ENCODE results near the gene PITPNM1. TPM values are rescaled to one million over a fixed set of nuclear protein-coding genes. Genes with fewer than 3 reads are reported as not detected.

Gene PITPNM1
- total RNA-seq, 1 donor = 24.0 TPM

DNA sequence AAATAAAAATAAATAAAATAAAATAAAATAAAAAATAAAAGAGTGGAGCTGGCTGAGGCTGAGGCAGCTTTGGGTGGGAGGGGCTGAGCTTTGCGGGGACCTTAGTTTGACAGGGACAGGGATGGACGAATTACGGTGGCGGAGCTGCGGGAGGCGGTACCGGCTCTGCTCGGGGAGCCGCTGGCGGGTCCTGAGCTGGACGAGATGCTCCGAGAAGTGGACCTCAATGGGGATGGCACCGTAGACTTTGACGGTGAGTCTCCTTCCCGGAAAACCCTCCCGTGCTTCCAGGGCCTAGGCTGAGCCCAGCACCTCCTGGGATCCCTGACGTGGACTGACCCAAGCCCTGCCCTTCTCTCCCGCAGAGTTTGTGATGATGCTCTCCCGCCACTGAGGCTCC lies 46.9 kb downstream of the PITPNM1 start:
- TF ChIP-seq, protein P1, sequence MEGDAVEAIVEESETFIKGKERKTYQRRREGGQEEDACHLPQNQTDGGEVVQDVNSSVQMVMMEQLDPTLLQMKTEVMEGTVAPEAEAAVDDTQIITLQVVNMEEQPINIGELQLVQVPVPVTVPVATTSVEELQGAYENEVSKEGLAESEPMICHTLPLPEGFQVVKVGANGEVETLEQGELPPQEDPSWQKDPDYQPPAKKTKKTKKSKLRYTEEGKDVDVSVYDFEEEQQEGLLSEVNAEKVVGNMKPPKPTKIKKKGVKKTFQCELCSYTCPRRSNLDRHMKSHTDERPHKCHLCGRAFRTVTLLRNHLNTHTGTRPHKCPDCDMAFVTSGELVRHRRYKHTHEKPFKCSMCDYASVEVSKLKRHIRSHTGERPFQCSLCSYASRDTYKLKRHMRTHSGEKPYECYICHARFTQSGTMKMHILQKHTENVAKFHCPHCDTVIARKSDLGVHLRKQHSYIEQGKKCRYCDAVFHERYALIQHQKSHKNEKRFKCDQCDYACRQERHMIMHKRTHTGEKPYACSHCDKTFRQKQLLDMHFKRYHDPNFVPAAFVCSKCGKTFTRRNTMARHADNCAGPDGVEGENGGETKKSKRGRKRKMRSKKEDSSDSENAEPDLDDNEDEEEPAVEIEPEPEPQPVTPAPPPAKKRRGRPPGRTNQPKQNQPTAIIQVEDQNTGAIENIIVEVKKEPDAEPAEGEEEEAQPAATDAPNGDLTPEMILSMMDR (IDR thresholded peaks at IDR 0.05; ENCODE audit: insufficient read depth, low read length) = no peak
- no peak overlapping the region for H3K4me3 ChIP-seq (ENCODE audit: low read depth, low read length)
- no peak for DNase-seq (ENCODE audit: low read depth)

DNA sequence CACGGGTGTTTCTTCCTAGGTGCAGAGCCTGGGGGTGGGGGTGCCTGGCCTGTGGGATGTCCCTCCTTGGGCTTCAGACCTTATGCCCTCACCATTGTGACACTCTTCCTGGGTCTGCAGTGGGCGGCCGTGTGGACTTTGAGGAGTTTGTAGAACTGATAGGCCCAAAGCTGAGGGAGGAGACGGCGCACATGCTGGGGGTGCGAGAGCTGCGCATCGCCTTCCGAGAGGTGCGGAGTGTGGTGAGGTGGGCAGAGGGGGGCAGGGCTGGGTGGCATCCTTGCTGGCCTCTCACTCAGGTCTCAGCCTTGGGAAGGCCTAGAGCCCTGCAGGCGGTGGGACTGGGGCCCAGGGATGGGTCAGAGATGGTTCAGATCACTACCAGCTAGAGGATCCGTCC lies 47.7 kb downstream of the PITPNM1 start:
- TF ChIP-seq, protein P1 (IDR thresholded peaks at IDR 0.05; ENCODE audit: insufficient read depth, low read length) = no peak
- no peak overlapping the region for H3K4me3 ChIP-seq (ENCODE audit: low read depth, low read length)

GRCh38 chr11:67456068-67456705 lies 49.0 kb downstream of the PITPNM1 start:
- DNase-seq (ENCODE audit: low read depth) = no peak
- TF ChIP-seq, protein P1 (IDR thresholded peaks at IDR 0.05; ENCODE audit: insufficient read depth, low read length) = no peak
- H3K4me3 ChIP-seq (ENCODE audit: low read depth, low read length) = no peak overlapping the region

More for the DNA sequence above, 47.7 kb downstream of the PITPNM1 start:
- no peak for DNase-seq (ENCODE audit: low read depth)

DNA sequence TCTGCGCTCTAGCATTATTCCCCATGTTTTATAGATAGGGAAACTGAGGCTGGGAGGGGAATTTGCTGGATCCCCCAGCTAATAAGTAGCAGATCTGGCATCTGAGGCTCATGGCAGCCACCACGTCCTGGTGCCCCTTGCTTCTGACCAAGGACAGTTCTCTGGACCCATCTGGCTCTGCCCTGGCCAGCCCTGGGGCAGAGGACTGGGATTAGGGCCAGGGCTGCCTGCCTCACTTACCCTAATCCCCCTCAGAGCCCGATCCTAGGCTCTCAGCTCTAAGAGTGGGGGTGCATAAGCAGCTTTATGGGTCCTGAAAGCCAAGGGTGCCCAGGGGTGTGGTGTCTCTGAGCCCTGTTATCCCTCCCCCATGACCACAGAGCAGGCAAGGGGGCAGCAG lies 50.1 kb downstream of the PITPNM1 start, which contains the start of gene CABP4:
TSS of gene CABP4 (plus strand) at position 301 of the 400 bp plus-strand sequence. CDS start at position 371, 70 bp downstream.
- DNase-seq (ENCODE audit: low read depth) = no peak
- H3K4me3 ChIP-seq (ENCODE audit: low read depth, low read length) = no peak within 1 kb of the TSS
- TF ChIP-seq, protein P1 (IDR thresholded peaks at IDR 0.05; ENCODE audit: insufficient read depth, low read length) = no peak

- no peak for DNase-seq (ENCODE audit: low read depth)
- H3K4me3 ChIP-seq (ENCODE audit: low read depth, low read length) = no peak overlapping the region
- TF ChIP-seq, protein P1 (IDR thresholded peaks at IDR 0.05; ENCODE audit: insufficient read depth, low read length) = no peak
Observed at GRCh38 chr11:67453816-67454732, 51.1 kb downstream of the PITPNM1 start.

- H3K4me3 ChIP-seq (ENCODE audit: low read depth, low read length) = no peak within 1 kb of the TSS
- no peak for DNase-seq (ENCODE audit: low read depth)
- TF ChIP-seq, protein P1 (IDR thresholded peaks at IDR 0.05; ENCODE audit: insufficient read depth, low read length) = no peak
Observed at GRCh38 chr11:67452141-67452952, 52.8 kb downstream of the PITPNM1 start, which contains the start of gene GPR152. Gene GPR152, minus strand, starts transcription at chr11:67452729. Its CDS starts 5 bp downstream, at chr11:67452724.

Measured in fibroblast of the aortic adventitia (primary cell).